Type B pancreatic cell (in vitro differentiated cells): ENCODE data around the gene SUPT3H. TPM values are rescaled to one million over a fixed set of nuclear protein-coding genes. Genes with fewer than 3 reads are reported as not detected.

ENCODE experiments used
- DNase-seq: peaks from one replicate; pipeline ENCODE4 v3.0.0; 2021; ENCODE audit warnings: mixed read lengths; ENCODE audit not compliant: unreplicated experiment; ENCODE audit errors: extremely low spot score
- H3K27ac Mint-ChIP-seq: 2 replicates; pipeline ENCODE4 v1.8.0; 2021; ENCODE audit warnings: mild to moderate bottlenecking, mixed read lengths
- H3K27me3 Mint-ChIP-seq: 2 replicates; pipeline ENCODE4 v1.8.0; 2021; ENCODE audit warnings: mixed read lengths
- H3K36me3 Mint-ChIP-seq: 2 replicates; pipeline ENCODE4 v1.8.0; 2021; ENCODE audit warnings: mixed read lengths
- H3K4me1 Mint-ChIP-seq: one replicate; pipeline ENCODE4 v1.8.0; 2021; ENCODE audit warnings: mixed read lengths; ENCODE audit not compliant: unreplicated experiment
- H3K4me3 Mint-ChIP-seq: 2 replicates; pipeline ENCODE4 v1.8.0; 2021; ENCODE audit warnings: mild to moderate bottlenecking, mixed read lengths
- H3K9me3 Mint-ChIP-seq: 2 replicates; pipeline ENCODE4 v1.8.0; 2021; ENCODE audit warnings: mixed read lengths
- CTCF ChIP-seq: fragments of 200-600 bp; sonication (generic); conservative IDR thresholded peaks from 2 replicates; pipeline ENCODE4 v1.5.0; 2021; ENCODE audit warnings: antibody characterized with exemption, mild to moderate bottlenecking
- total RNA-seq: library from RNA; stranded (reverse); gene quantifications from 2 replicates; pipeline ENCODE4 v1.2.1, GENCODE V29; 2021; ENCODE audit warnings: low replicate concordance

SUPT3H gene
- total RNA-seq, 1 donor from 2014 or later = 18.4 TPM

- H3K36me3 Mint-ChIP-seq = no peaks in the 10 kb centered on the region
- peaks cover 4% of the 10 kb centered on the region for H3K9me3 Mint-ChIP-seq
- H3K27ac Mint-ChIP-seq = no peak overlapping the region
- no peak for TF ChIP-seq CTCF
- no peaks in the 10 kb centered on the region for H3K27me3 Mint-ChIP-seq
- H3K4me3 Mint-ChIP-seq = no peak overlapping the region
- no peak for DNase-seq
- H3K4me1 Mint-ChIP-seq = no peaks in the 10 kb centered on the region
Measured at GRCh38 chr6:44959651-44960050, 418.1 kb downstream of the SUPT3H start.

GRCh38 chr6:44957156-44957555 is 420.6 kb downstream of the SUPT3H start:
- Mint-ChIP-seq H3K9me3 (peaks cover 4% of the 10 kb centered on the region), H3K4me1 (no peaks in the 10 kb centered on the region), H3K4me3 (no peak overlapping the region), H3K36me3 (peaks cover 7% of the 10 kb centered on the region), H3K27ac (no peak overlapping the region), H3K27me3 (no peaks in the 10 kb centered on the region)
- TF ChIP-seq CTCF = no peak
- no peak for DNase-seq

GRCh38 chr6:44956396-44956795 is 421.3 kb downstream of the SUPT3H start:
- DNase-seq = no peak
- Mint-ChIP-seq H3K36me3 (peaks cover 10% of the 10 kb centered on the region), H3K4me3 (no peak overlapping the region), H3K9me3 (peaks cover 4% of the 10 kb centered on the region), H3K4me1 (no peaks in the 10 kb centered on the region), H3K27me3 (no peaks in the 10 kb centered on the region), H3K27ac (no peak overlapping the region)
- no peak for TF ChIP-seq CTCF

- H3K9me3 Mint-ChIP-seq = peaks cover 6% of the 10 kb centered on the region
- no peak overlapping the region for H3K27ac Mint-ChIP-seq
- H3K36me3 Mint-ChIP-seq = peaks cover 16% of the 10 kb centered on the region
- no peak overlapping the region for H3K4me3 Mint-ChIP-seq
- no peak for TF ChIP-seq CTCF
- no peaks in the 10 kb centered on the region for H3K4me1 Mint-ChIP-seq
- no peaks in the 10 kb centered on the region for H3K27me3 Mint-ChIP-seq
- DNase-seq = no peak
Measured at GRCh38 chr6:44955145-44955544, 422.6 kb downstream of the SUPT3H start.

- no peak overlapping the region for H3K27ac Mint-ChIP-seq
- peaks cover 13% of the 10 kb centered on the region for H3K9me3 Mint-ChIP-seq
- peaks cover 23% of the 10 kb centered on the region for H3K36me3 Mint-ChIP-seq
- H3K4me3 Mint-ChIP-seq = no peak overlapping the region
- no peak for DNase-seq
- no peak for TF ChIP-seq CTCF
- no peaks in the 10 kb centered on the region for H3K27me3 Mint-ChIP-seq
- H3K4me1 Mint-ChIP-seq = no peaks in the 10 kb centered on the region
Measured at GRCh38 chr6:44954281-44954680, 423.5 kb downstream of the SUPT3H start.

GRCh38 chr6:44951253-44951747 is 426.4 kb downstream of the SUPT3H start:
- DNase-seq = no peak
- TF ChIP-seq CTCF = no peak
- Mint-ChIP-seq H3K4me3 (no peak overlapping the region), H3K27me3 (no peaks in the 10 kb centered on the region), H3K27ac (no peak overlapping the region), H3K4me1 (no peaks in the 10 kb centered on the region), H3K36me3 (peaks cover 30% of the 10 kb centered on the region), H3K9me3 (peaks cover 14% of the 10 kb centered on the region)
